ENCODE results near the gene C1orf185. TPM values are rescaled to one million over a fixed set of nuclear protein-coding genes. Genes with fewer than 3 reads are reported as not detected.
A peak's percentile ranks its signal among the peaks of the same experiment; 100 is the strongest.

C1orf185 gene
- not detected for total RNA-seq
- not detected for polyA plus RNA-seq
- long read RNA-seq, donor 1: 0 reads
- long read RNA-seq, donor 2: 0 reads
- long read RNA-seq, donor 3: 0 reads

- Histone ChIP-seq H3K36me3 (no peaks in the 10 kb centered on the region), H3K27me3 (no peaks in the 10 kb centered on the region), H3K27ac (no peak within 1 kb of the TSS), H3K9me3 (peaks cover 0 to 2% (median 0%) of the 10 kb centered on the region in 12 donors), H3K4me1 (no peaks in the 10 kb centered on the region), H3K4me3 (no peak within 1 kb of the TSS)
- 53 to 66% (median 55%) methylated on average over 4 of the region's 4 CpGs for WGBS, 4 donors
- ATAC-seq: no peak
- no peak for DNase-seq
- intact Hi-C loops (cut with DNase I): no loop called here
- TF ChIP-seq POLR2A (IDR thresholded peaks at IDR 0.05): no peak
- no peak for TF ChIP-seq CTCF (IDR thresholded peaks at IDR 0.05)
Observed at GRCh38 chr1:51101976-51102375, at the start of gene C1orf185. C1orf185 (plus strand) TSS chr1:51102228; CDS start chr1:51102234, 6 bp downstream.

- intact Hi-C loops (cut with DNase I): no loop called here
- no peaks in the 10 kb centered on the region for H3K4me1 ChIP-seq
- no peaks in the 10 kb centered on the region for H3K36me3 ChIP-seq
- ATAC-seq (no peak), DNase-seq (no peak)
- no peak overlapping the region for H3K27ac ChIP-seq
- H3K9me3 ChIP-seq: peaks cover 0 to 43% (median 7%) of the 10 kb centered on the region in 12 donors
- TF ChIP-seq POLR2A (IDR thresholded peaks at IDR 0.05) (no peak), CTCF (IDR thresholded peaks at IDR 0.05) (peak in 2 of 12 donors; percentile 6 to 11)
- H3K27me3 ChIP-seq: no peaks in the 10 kb centered on the region
- 81 to 90% (median 83%) methylated on average over 4 to 5 of the region's 5 CpGs for WGBS, 4 donors
- H3K4me3 ChIP-seq: no peak overlapping the region
Observed at GRCh38 chr1:51058858-51059257, 43.2 kb upstream of the C1orf185 start.

GRCh38 chr1:51061231-51061918, 40.7 kb upstream of the C1orf185 start:
- DNase-seq (no peak), ATAC-seq (no peak)
- WGBS, 4 donors: 58 to 74% (median 61%) methylated on average over 2 of the region's 2 CpGs
- Histone ChIP-seq H3K27ac (no peak overlapping the region), H3K4me3 (no peak overlapping the region), H3K27me3 (no peaks in the 10 kb centered on the region), H3K36me3 (no peaks in the 10 kb centered on the region), H3K9me3 (peaks cover 0 to 35% (median 5%) of the 10 kb centered on the region in 12 donors), H3K4me1 (no peaks in the 10 kb centered on the region)
- TF ChIP-seq POLR2A (IDR thresholded peaks at IDR 0.05) (no peak), CTCF (IDR thresholded peaks at IDR 0.05) (no peak)
- intact Hi-C loops (cut with DNase I): no loop called here

GRCh38 chr1:51063121-51063520, 38.9 kb upstream of the C1orf185 start:
- peaks cover 0 to 18% (median 0%) of the 10 kb centered on the region in 12 donors for H3K9me3 ChIP-seq
- no peak overlapping the region for H3K27ac ChIP-seq
- no peaks in the 10 kb centered on the region for H3K27me3 ChIP-seq
- intact Hi-C loops (cut with DNase I): no loop called here
- no peak overlapping the region for H3K4me3 ChIP-seq
- no peaks in the 10 kb centered on the region for H3K4me1 ChIP-seq
- H3K36me3 ChIP-seq: no peaks in the 10 kb centered on the region
- ATAC-seq (no peak), DNase-seq (no peak)
- TF ChIP-seq CTCF (IDR thresholded peaks at IDR 0.05): no peak
- no peak for TF ChIP-seq POLR2A (IDR thresholded peaks at IDR 0.05)

Data from heart left ventricle (tissue), 16 donors.